ENCODE results near the gene PHF19.

DNA sequence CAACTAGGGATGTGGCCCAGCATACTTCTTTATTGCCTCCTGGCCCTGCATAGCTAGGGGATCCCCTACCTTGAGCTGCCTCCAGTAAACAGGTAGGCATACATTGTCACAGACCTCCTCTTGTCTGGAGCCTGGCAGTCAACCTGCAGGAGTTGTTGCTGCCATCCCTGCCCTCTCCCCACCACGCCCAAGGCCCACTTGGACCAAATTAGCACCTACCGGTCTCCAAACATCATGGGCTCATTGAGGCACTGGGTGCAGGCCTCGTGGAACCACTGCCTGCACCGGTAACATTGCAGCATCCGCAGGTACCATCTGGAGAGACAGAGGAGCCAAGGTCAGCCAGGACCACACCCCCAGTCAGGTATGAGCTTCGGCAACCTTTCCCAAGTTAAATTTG is 10.3 kb downstream of the PHF19 start:
- no peak for TF ChIP-seq POLR2A (IDR thresholded peaks at IDR 0.05)
- TF ChIP-seq, protein P1, sequence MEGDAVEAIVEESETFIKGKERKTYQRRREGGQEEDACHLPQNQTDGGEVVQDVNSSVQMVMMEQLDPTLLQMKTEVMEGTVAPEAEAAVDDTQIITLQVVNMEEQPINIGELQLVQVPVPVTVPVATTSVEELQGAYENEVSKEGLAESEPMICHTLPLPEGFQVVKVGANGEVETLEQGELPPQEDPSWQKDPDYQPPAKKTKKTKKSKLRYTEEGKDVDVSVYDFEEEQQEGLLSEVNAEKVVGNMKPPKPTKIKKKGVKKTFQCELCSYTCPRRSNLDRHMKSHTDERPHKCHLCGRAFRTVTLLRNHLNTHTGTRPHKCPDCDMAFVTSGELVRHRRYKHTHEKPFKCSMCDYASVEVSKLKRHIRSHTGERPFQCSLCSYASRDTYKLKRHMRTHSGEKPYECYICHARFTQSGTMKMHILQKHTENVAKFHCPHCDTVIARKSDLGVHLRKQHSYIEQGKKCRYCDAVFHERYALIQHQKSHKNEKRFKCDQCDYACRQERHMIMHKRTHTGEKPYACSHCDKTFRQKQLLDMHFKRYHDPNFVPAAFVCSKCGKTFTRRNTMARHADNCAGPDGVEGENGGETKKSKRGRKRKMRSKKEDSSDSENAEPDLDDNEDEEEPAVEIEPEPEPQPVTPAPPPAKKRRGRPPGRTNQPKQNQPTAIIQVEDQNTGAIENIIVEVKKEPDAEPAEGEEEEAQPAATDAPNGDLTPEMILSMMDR (IDR thresholded peaks at IDR 0.05), result no peak
- no peak for TF ChIP-seq EP300 (IDR thresholded peaks at IDR 0.05)

Data from ovary (tissue), 3 donors.